ENCODE data around the gene DSCAML1. TPM values are rescaled to one million over a fixed set of nuclear protein-coding genes. Genes with fewer than 3 reads are reported as not detected.
A peak's percentile ranks its signal among the peaks of the same experiment; 100 is the strongest.

The DSCAML1 gene
- total RNA-seq, 1 donor from 2014 or later, result 0.09 TPM

- no peaks in the 10 kb centered on the region for H3K9me3 Mint-ChIP-seq
- DNase-seq (ENCODE audit: low read depth, low spot score), result no peak
- H3K27me3 Mint-ChIP-seq (ENCODE audit: low read depth), result no peaks in the 10 kb centered on the region
- no peak for TF ChIP-seq CTCF (conservative IDR thresholded peaks at IDR 0.05)
- no peak overlapping the region for H3K4me3 Mint-ChIP-seq
- no peak overlapping the region for H3K27ac Mint-ChIP-seq (ENCODE audit: unreplicated experiment)
- H3K36me3 Mint-ChIP-seq (ENCODE audit: low read depth), result no peaks in the 10 kb centered on the region
- H3K4me1 Mint-ChIP-seq, result peaks cover 40% of the 10 kb centered on the region
Measured at GRCh38 chr11:117586392-117586791, 210.6 kb downstream of the DSCAML1 start.

- no peak overlapping the region for H3K27ac Mint-ChIP-seq (ENCODE audit: unreplicated experiment)
- peaks cover 40% of the 10 kb centered on the region for H3K4me1 Mint-ChIP-seq
- H3K27me3 Mint-ChIP-seq (ENCODE audit: low read depth), result no peaks in the 10 kb centered on the region
- DNase-seq (ENCODE audit: low read depth, low spot score), result no peak
- no peak overlapping the region for H3K4me3 Mint-ChIP-seq
- no peaks in the 10 kb centered on the region for H3K36me3 Mint-ChIP-seq (ENCODE audit: low read depth)
- TF ChIP-seq CTCF (conservative IDR thresholded peaks at IDR 0.05), result no peak
- no peaks in the 10 kb centered on the region for H3K9me3 Mint-ChIP-seq
Measured at GRCh38 chr11:117585631-117586030, 211.4 kb downstream of the DSCAML1 start.

GRCh38 chr11:117584056-117584830 is 212.8 kb downstream of the DSCAML1 start:
- Mint-ChIP-seq H3K4me3 (peak overlapping the region; percentile 52), H3K4me1 (peaks cover 39% of the 10 kb centered on the region), H3K9me3 (no peaks in the 10 kb centered on the region), H3K36me3 (ENCODE audit: low read depth) (no peaks in the 10 kb centered on the region), H3K27me3 (ENCODE audit: low read depth) (no peaks in the 10 kb centered on the region), H3K27ac (ENCODE audit: unreplicated experiment) (peak overlapping the region; percentile 96)
- no peak for DNase-seq (ENCODE audit: low read depth, low spot score)
- no peak for TF ChIP-seq CTCF (conservative IDR thresholded peaks at IDR 0.05)

- Mint-ChIP-seq H3K4me1 (peaks cover 28% of the 10 kb centered on the region), H3K27ac (ENCODE audit: unreplicated experiment) (peak overlapping the region; percentile 39), H3K9me3 (no peaks in the 10 kb centered on the region), H3K27me3 (ENCODE audit: low read depth) (peaks cover 6% of the 10 kb centered on the region), H3K36me3 (ENCODE audit: low read depth) (no peaks in the 10 kb centered on the region), H3K4me3 (peak overlapping the region; percentile 44)
- peak; percentile 38 for DNase-seq (ENCODE audit: low read depth, low spot score)
- TF ChIP-seq CTCF (conservative IDR thresholded peaks at IDR 0.05), result no peak
Measured at GRCh38 chr11:117583063-117583801, 213.8 kb downstream of the DSCAML1 start.

- Mint-ChIP-seq H3K4me1 (peaks cover 28% of the 10 kb centered on the region), H3K27me3 (ENCODE audit: low read depth) (peaks cover 6% of the 10 kb centered on the region), H3K36me3 (ENCODE audit: low read depth) (no peaks in the 10 kb centered on the region), H3K9me3 (no peaks in the 10 kb centered on the region), H3K27ac (ENCODE audit: unreplicated experiment) (no peak overlapping the region), H3K4me3 (no peak overlapping the region)
- DNase-seq (ENCODE audit: low read depth, low spot score), result no peak
- no peak for TF ChIP-seq CTCF (conservative IDR thresholded peaks at IDR 0.05)
Measured at GRCh38 chr11:117582433-117582832, 214.6 kb downstream of the DSCAML1 start.

Measured in neural crest cell (in vitro differentiated cells).